Measurements from ENCODE around the gene RARB.

Gene RARB

DNA sequence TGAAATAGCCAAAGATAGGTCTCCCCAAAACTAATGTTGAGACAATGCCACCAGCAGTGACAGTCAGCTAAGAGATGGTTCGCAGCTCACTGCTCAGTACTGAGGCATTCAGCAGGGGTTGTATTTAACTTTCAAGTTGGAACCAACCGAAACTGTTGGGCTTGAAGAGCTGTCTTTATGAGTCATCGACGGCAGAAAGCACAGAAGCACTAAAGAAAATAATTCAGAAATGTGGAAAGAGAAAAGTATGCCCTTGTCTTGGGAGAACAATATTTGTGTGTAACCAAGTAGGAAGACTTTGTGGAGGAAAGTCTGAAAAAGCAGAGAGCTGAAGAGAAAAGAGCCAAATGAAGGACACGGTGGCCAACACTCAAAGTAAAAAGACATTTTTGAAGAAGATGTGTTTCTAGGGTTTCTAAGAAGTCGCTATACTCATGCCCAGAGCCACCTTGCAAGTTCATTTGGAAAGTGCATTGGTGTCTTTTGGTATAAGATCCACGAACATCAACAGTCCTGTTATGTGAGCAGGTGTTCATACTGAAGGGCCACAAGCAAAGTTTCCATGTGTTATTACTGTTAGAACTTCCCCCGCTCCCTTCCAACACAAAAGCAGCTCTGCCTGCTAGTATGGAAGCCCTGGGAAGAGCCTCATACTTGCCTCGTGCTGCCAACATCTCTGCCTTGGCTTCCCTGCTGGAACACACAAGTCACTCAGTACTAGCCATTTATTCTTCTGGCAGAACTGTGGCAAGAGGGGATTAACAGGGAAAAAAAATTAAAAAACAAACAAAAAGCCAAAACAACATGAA, 4.1 kb upstream of the RARB start:
- no peak for DNase-seq (ENCODE audit: low spot score)

DNA sequence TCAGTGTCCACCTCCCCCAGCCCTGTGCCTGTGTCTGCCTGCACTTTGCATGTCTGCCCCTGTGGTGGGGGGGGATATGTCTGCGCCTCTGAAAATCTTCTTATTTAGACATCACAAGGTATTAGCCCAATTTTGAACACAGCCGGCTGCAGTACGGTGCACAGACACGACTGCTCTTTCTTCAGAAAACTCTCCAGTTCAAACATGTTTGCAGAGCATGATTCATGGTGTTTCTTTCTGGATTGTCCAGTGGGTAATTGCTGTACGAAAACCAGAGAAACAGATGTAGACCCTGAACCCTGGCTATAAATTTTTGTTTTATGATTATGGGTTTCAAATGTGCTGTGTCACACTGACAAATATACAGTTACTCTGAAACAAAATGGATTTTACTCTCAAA, 3.4 kb upstream of the RARB start:
- DNase-seq (ENCODE audit: low spot score), result no peak

DNA sequence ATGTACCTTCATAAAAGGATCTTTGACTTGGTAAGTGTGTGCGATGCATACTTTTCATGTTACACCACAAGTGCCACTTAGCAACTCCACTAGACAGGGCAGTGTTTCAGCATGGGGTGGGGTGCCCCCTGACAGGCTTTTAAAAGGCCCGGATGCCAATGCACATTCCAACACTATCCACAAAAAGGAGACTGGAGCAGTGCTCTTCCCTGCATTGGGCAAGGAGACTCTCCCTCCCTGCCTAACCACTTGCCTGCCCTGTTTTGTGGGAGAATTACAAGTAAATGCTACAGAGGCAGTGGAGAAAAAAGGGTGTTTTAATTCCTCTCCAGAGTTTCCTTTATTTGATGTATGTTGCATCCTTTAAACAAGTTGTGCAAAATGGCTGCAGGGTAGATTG, 1.7 kb upstream of the RARB start:
- no peak for DNase-seq (ENCODE audit: low spot score)

DNA sequence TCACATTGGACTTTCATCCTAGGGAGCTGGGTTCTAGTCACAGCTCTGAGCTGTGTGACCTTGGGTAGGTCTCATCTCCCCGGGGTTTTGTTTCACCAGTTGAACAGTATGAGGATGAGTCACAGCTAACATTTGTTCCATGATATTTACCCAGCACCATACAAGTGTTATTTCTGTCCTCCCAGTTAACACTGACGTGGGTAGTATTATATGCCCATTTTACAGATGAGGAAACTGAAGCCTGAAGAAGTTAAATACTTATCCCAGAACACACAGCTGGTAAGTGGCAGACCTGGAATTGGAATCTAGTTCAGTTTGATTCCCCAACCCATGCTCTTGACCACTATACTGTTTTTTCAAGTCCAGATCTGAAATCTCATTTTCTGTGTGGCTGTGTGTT, 908 bp upstream of the RARB start:
- DNase-seq (ENCODE audit: low spot score), result no peak

DNA sequence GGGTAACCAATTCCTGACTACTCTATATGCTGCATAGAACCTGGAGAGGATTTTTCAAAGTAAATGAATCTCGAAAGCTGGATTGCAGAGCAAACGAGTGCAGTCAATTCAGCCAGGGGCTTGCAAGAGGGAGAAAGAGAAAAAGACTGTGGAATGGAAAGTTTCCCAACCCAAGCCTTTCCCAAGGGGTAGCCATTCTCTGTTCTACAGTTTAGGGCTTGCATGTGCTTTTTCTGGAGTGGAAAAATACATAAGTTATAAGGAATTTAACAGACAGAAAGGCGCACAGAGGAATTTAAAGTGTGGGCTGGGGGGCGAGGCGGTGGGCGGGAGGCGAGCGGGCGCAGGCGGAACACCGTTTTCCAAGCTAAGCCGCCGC, 511 bp upstream of the RARB start:
- no peak for DNase-seq (ENCODE audit: low spot score)

DNA sequence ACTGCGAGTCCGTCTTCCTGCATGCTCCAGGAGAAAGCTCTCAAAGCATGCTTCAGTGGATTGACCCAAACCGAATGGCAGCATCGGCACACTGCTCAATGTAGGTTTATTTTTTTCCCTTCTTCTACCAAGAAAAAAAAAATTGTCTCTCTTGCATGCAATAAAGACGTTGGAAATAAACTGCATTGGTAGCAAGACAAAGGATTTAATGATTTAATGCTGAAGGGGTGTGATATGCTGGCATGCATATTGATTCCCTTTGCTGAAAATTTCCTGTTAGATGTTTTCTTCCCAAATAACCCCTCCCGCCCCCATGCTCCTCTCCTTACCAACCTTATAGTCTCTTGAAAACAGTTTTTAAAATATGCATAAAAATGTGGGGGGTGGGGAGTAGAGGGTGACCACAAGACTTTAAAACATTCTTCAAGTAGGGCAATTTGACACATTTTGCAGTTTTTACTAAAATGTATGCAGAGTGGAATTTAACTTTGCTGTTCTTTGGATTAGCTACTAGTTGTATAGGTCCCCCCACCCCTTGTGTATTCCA, 799 bp downstream of the RARB start:
- DNase-seq (ENCODE audit: low spot score), result no peak

DNA sequence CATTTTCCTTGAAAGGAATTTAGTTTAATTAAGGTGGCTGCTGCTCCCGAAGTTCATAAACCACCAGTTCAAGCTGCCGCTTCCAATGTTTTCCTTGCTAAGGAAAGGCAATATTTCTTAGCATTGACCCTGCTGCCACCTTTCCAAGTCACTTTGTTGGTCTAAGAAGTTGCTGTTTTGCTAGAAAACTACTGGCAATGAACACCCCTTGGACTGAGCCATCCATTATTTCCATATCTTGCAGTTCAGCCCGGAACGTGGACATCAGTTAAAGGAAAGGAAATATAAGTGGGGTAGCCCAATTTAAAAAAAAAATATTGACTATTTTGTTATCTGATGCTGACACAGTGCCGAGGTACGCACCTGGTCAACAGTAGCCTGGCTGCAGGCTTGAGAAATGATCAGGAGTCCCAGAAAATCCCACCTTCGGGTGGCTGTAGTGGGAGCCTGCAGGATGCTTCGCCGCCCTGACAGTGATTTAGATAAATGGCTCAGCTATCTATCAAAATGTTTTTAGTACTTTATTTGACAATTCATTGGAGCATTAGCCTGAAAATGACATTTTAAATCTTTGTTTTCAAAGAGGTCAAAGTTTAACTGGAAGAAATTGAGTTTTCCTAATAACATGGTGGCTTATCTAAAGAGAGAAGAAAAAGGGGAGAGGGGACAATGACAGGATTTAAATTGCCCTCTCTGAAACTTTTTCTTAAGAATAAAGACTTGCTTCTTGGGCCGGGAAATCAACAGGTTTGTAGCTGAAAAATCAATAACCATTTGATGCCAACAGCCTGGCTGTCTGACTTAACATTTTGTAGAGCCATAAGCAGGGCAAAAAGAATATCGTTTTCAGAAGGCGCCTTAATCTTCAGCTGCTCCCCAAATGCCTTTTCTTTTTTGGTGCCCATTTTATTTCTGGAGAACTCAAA, 1.6 kb downstream of the RARB start:
- no peak for DNase-seq (ENCODE audit: low spot score)

DNA sequence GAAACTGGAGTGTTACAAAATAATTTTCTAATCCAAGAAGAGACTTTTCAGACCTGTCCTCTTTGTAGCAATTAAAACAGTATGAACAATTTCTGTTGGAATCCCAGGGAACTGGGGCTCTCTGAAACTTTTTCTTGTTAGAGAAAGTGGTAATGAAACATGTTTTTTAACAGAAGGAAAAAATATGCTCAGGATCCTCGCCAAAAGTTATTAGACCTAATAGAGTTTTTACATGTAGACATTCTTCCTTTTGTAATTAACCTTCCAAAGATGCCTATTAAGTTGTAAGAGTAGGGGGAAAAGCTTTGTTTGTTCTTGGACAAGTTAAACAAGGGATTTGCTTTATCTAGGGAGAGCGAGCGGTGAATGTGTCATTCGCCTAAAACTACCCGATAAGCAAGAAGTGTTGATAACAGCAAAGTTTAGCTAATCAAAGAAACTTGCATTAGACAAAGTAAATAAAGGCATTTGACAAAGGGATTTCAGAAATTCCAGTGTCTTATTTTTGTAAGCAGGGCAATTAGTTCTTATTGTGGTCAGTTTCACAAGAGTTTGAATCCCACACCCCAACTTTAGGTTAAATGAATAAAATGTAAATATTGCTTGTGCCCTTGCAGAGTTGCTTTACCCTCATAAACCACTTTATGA, 2.3 kb downstream of the RARB start:
- DNase-seq (ENCODE audit: low spot score), result no peak

DNA sequence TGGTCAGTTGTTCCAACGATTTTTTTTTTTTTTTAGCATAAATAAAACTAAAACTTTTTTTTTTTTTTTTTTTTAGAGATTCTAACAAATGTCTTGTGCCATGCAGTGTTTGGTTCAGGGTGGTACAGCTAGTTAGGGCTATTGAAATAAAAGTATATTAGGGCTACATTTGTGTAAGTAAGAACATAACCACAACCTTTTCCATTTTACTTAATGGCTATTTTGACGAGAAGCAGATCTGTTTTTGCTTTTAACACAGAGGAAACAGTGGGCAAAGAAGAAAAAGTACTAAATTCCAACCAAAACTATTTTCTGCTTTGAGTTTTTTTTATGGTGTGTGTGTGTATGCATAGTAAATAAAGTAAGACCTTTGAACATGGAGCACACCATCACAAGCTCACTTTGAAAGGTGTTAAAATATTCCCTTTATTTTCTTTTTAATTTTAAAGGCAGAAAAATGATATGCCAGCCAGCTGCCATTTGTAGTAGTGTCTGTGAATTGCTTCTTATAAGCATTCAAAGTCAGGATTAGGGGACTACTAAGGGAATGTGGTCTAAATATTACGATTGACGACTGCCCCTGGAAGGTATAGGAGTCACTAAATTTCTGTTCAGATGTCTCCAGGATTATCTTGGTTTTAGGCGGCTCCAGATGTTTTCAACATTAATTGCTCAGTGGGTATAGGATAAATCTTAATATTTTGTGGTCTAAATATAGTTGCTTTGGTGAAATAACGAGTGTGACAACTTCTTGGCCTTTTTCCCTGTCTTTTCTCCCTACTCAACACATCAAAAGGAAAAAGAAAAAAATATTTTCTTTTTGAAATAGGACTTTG, 3.1 kb downstream of the RARB start:
- no peak for DNase-seq (ENCODE audit: low spot score)

DNA sequence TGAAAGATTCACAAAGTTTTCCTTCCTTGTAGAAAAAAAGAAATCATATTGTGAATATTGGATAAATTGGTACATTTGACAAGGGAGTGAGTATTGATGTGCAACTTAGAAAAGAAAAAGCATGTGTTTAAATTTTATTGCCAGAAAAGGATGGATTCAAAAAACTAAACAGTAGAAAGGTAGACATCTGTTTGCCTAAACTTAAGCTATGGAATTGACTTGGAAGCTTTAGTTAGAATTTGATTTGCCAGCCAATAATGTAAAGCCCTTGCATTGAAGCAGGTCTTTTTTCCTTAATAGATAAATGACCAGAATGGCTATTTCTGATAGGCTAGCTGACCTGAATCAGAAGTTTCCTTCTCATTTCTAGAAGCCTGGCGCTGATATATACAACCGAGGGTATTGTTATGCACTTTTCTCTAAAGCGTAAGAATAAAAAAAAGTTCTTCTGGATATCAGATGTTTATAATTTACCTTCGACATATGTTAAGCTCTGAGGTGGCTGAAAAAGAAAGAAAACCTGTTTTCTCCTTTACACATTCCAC, 4.2 kb downstream of the RARB start:
- no peak for DNase-seq (ENCODE audit: low spot score)

DNA sequence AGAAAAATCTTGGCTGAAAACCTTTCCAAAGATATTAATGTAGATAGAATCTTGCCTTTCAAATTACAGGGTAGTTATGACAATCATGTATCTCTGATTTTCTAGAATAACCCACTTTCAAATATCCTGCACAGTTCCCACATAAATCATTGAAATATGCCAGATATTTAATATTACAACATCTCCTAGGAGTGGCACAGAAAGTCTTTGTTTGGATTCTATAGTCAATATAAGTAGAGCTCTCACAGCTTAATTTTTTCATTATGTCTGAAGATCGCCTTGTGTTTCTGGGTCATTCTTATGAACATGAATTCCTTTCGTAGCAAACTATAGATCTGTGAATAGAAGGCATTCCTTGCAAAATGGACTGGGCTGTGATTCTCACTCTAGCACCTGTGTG, 5.0 kb downstream of the RARB start:
- no peak for DNase-seq (ENCODE audit: low spot score)

DNA sequence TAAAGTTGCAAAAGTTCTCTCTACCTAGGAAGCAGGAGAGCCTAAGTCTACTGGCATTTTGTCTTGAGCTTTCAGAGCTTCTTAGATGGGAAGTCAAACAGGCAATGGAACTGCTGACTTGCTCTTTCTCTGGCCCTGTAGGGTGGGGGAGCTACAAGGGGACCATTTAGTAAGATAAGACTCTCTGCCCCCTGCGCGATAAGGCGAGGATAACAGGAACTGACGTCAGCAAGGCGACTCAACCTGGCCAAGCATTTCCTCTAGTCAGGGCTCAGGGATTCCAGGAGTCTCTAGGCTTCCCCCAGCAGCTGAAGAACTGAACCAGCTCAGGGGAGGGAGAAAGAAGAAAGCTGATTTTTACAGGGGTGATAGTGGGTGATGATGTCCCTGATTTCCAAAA, 5.8 kb downstream of the RARB start:
- no peak for DNase-seq (ENCODE audit: low spot score)

DNA sequence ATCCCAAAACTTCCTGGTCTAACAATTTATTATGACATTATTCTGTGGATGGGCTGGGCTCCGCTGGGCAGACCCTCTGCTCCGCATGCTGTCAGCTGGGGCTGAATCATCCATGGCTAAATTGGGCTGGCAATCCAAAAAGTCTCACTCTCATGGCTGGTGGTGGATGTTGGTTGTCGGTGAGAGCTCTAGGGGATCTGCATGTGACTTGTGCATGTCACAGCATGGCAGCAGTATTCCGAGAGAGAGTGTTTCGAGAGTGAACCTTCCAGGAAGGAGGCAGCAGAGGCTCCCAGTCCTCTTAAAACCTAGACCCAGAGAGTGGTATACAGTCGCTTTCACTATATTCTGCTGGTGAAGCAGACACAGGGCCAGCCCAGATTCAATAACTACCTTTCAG, 9.9 kb downstream of the RARB start:
- DNase-seq (ENCODE audit: low spot score), result no peak

DNA sequence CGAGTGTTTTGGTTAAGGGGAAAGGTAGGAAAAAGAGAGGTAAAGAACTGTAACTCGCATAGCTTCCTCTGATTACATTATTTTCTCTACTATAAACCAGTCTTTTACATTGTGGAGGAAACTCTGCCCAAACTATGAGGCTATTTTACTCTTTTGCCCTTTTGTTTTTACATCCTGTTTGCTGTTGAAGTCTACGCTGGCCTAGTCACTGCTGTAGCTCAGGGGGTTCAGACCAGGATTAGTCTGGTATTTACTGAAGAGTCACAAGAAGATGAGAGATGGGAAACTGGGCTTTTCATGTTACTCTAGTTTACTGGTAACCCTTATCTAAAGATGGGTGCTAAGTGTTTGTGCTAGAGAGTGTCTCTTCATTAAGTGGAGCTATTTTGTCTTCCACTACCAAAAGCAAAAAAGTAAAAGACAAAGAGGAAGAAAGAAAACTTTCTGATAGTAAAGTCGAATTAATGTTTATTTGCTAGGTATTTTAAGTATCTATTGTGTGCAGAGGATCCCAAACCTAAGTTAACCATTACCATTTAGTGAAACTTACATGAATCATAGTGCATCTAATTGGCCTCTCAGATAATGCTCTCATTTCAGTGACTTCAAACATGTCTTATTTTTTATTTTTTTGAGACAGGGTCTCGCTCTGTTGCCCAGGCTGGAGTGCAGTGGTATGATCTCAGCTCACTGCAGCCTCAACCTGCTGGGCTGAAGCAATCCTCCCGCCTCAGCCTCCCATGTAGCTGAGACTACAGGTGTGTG, 10.9 kb downstream of the RARB start:
- no peak for DNase-seq (ENCODE audit: low spot score)

DNA sequence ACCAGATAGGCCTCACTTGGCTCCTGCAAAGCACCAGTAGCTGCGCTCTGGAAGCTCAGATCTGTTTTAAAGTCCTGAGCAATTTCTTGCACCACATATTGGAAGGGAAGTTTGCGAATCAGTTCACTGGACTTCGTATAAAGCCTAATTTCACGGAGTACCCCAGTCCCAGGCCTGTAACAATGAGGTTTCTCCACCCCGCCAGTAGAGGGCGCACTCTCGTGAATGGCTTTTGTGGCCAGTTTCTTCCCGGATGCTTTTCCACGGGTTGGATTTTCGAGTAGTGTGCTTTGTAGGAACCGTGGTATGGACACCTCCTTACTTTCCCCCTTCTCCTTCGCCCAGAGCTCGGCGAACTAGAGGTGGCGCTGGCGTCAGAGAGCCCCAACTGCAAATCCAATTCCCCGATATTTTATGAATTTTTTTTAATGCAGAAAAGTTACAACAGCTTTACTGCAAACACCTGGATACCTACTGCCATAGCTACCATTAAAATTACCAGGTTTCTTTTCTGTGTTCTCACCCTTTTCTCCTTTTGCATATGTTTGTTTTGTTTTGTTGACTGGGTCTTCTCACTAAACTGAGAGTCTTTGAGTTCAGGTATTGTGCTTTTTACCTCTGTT, 13.3 kb downstream of the RARB start:
- peak; percentile 39 for DNase-seq (ENCODE audit: low spot score)

DNA sequence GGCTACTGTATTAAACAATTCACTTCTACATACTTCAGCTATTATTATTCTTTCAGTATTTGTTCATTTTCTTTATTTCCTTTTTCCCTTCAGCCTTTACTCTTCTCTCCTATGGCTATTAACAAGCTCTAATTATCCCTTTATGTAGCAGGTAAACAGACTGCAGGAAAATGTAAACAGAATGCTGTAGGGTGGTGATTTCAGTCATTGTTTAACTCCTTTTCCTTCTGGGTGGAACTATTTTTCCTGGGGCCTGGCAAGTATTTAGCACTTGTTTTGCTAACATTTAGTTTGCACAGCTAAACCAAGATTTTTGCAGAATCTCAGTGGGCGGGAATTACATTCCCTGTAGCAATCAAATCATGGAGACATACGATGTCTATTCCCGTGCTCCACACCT, 14.4 kb downstream of the RARB start:
- DNase-seq (ENCODE audit: low spot score), result no peak

DNA sequence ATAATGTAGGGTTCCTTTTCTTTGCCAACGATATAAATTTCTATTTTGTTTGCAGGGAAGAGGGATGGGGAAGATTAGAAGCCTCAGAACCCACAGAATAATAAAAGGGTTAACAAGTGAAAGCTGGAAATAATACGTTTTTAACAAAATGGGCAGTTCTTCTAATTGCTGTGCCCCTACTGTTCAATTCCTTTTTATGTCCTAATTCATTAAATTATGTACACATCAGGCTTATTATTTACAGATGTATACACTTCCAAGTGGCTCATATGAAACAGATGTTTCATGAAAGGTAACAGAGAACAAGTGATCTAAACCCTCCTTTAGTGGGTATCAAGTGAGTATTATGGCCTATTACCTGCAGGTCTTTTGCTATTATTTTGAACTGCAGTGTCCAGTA, 16.2 kb downstream of the RARB start:
- DNase-seq (ENCODE audit: low spot score), result no peak

DNA sequence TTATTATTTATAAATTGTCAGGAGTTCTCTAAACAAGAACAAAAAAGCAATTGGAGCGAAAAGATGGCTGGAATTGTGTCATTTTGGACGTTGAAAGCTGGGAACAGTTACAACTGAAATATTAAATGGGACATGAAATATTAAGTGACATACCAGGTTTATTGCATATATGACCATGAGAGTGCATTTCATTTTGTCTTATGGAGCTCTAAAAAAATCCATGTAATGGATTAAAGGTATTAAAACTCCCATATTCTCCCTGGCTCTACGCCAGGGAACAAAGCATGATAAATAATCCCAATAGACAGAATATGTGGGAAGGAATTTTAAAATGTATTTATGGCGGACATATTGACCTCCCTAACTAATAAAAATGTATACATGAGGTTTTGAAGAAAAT, 17.7 kb downstream of the RARB start:
- DNase-seq (ENCODE audit: low spot score), result no peak

DNA sequence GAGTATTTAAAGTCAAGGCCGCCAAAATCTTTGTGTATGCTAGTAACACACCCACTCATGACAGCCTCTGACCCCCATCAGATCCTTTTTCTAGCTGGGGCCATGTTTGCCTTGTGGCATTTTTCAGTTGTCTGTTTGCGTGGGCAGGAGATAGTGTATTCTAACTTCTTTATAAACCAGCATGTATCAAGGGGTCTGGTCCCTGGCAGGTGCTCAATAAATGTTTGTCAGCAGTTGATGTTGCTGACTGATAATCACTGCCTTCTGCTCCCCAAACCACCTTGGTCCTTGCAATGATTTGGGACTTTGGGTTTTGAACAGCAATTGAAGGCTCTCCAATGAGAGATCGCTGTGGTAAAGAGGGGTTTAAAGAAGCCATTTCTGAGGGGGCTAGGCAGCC, 19.2 kb downstream of the RARB start:
- no peak for DNase-seq (ENCODE audit: low spot score)

DNA sequence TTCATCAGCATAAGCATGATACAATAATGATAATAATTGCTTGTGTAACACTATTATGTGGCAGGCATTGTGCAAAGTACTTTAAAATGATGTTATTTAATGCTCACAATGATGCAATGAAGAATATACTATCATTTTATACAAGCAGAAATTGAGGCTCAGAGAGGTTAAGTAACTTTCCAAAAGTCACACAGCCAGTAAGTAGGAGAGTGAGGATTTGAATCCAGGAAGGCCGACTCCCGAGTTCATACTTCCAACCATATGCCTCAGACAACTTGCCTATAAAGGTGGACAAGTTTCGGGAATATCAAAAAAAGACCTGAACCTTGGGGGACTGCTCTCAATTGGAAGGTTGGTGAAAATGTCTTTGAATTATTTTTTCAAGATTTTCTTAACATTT, 19.9 kb downstream of the RARB start:
- DNase-seq (ENCODE audit: low spot score), result no peak
